Epithelial cell of esophagus (primary cell): ENCODE measurements around the gene PI4KA.

Experiments
- DNase-seq: peaks from one replicate; pipeline ENCODE4 v3.0.0; 2010; ENCODE audit warnings: low read depth
- H3K4me3 ChIP-seq: 2 replicates; pipeline ENCODE4 v1.5.1; 2011; ENCODE audit warnings: mild to moderate bottlenecking, low read length, control low read depth
- TF ChIP-seq, protein P1 (sequence below): IDR thresholded peaks from 2 replicates; pipeline ENCODE4 v1.5.1; 2011; ENCODE audit warnings: low read depth, mild to moderate bottlenecking, low read length, control low read depth, inconsistent platforms; ENCODE audit not compliant: insufficient read depth; ENCODE audit errors: missing control alignments

Gene PI4KA

DNA sequence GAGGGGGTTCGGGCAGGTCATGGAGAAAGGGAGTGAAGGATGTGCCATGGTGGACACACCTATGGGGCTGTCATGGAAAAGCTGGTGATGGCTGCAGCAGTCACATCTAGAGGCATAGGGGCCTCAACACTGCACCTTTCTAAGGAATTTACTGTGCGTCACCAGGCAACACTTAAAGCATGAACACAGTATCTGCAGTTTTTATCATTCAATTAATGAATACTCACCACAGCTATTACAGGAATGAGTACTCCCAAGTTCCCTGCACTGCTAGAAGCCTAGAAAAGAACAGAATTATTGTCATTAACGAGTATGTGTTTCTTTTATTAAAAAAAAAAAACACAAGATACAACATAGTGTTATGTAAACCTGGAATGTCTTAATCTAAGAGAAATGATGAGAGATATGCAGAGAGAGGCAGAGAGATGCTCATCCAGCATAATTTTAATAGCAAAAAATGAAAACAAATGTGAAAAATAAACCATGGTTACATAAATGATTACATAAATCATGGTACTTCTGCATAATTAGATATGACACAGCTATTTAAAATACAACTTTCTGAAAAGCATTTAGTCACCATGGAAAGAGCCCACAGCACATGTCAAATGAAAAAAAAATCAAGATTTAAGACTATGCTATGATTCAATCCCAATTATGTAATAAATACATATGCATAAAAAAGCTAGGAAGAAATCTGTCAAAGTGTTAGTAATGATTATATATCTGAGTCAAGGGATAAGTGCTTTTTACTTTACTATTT is 65.5 kb downstream of the PI4KA start:
- DNase-seq, result no peak
- no peak overlapping the region for H3K4me3 ChIP-seq
- TF ChIP-seq, protein P1, sequence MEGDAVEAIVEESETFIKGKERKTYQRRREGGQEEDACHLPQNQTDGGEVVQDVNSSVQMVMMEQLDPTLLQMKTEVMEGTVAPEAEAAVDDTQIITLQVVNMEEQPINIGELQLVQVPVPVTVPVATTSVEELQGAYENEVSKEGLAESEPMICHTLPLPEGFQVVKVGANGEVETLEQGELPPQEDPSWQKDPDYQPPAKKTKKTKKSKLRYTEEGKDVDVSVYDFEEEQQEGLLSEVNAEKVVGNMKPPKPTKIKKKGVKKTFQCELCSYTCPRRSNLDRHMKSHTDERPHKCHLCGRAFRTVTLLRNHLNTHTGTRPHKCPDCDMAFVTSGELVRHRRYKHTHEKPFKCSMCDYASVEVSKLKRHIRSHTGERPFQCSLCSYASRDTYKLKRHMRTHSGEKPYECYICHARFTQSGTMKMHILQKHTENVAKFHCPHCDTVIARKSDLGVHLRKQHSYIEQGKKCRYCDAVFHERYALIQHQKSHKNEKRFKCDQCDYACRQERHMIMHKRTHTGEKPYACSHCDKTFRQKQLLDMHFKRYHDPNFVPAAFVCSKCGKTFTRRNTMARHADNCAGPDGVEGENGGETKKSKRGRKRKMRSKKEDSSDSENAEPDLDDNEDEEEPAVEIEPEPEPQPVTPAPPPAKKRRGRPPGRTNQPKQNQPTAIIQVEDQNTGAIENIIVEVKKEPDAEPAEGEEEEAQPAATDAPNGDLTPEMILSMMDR, result no peak

DNA sequence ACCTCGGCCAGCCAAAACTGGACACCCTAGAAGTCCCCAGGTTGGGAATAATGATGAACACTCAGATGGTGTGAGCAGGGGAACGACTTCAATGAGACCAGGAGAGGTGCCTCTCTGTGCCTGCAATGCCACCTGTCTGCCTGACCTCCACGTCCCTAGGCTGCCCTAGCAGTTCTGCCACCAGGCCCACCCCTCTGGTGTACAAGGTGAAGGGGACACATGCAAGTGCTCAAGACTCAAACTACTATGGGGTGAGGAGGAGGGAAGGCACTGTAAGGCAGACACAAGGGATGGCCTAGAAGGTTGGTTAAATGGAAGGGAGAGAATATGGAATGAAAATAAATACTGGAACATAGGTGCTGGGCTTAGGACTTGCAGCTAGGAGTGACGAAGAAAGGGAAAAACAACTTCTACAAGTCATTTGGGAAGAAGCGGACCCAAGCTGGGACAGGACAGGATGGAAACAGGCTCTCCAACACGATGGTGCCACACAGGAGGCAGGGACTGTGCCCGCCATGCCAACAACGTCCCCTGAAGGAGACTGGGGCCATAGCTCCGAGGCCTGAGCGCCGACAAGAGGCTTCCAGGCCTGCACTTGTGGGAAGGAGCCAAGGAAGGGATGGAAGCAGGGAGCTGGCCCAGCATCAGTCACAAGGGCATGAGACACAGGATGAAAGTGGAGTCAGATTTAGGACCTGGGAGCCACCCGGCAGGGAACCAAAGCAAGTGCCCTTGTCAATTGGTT is 66.2 kb downstream of the PI4KA start:
- TF ChIP-seq, protein P1, result no peak
- no peak overlapping the region for H3K4me3 ChIP-seq
- no peak for DNase-seq

DNA sequence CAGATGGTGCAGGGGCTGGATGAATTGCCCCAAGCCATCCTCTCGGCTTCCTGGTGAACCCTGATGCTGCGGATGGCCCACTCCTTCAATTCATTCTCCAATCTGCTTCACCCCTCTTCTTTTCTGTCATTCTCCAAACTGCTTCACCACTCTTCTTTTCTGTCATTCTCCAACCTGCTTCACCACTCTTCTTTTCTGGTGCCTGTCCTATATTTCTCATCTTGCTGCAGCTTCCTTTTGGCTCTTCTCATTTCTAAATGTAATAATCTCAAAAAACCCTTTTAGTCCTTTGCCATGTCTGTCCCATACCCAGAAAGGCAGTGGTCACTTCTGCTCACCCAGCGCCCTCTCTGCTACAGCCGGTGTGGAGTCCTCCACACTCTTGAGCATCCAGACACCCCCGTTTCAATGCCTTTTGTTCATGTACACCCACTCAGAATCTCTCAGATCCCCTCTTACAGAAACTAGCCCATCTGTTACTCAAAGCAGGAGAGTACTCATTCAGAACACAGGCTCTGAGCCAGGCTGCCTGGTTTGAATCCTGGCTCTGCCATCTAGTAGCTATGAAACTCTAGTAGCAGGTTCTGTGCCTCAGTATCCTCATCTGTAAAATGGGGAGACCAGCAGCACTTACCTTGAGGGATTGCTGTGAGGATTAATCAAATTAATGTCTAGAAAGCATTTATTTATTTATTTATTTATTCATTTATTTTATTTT is 69.8 kb downstream of the PI4KA start:
- H3K4me3 ChIP-seq, result no peak overlapping the region
- TF ChIP-seq, protein P1, result no peak

DNA sequence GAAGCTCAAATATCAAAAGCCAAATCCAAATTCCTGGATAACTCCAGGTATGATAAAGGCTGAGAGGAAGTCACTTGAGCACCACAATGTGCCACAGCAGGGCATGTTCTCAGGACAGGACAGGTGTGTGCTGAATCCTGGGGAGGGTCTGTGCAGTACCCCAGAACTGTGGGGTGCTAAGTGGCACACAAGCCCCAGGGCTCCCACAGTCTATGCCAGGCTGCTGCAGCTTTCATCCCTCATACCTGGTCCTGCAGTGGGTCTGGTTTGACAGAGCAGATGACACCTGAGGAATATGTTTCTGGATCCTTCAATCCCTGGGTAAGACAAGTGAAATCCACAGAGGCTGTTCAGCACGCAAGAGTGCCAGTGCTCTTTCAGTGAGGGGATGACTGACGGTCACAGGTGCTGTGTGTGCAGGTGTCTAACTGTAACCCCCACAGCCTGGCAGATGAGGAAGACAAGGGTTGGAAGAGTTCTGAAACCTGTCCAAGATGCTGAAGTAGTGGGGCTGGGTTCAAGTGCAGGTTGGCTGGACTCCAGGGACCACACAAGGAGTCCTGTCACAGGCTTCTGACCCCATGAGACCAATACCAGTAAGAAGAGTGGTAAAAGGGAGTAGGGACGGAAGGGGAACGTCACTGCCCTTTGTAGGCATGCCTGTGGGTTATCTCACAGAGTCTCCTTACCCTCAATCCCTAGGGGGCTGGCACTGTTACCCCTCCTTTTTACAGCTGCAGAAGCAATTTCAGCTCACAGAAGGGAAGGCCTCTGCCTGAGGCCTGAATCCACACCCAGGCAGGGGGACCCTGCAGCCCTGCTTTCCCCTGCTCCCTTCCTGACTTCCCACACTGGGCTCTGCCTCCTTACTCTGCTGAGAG is 70.6 kb downstream of the PI4KA start:
- TF ChIP-seq, protein P1, result no peak
- DNase-seq, result no peak
- H3K4me3 ChIP-seq, result no peak overlapping the region

More for the DNA sequence above, 69.8 kb downstream of the PI4KA start:
- DNase-seq, result no peak

DNA sequence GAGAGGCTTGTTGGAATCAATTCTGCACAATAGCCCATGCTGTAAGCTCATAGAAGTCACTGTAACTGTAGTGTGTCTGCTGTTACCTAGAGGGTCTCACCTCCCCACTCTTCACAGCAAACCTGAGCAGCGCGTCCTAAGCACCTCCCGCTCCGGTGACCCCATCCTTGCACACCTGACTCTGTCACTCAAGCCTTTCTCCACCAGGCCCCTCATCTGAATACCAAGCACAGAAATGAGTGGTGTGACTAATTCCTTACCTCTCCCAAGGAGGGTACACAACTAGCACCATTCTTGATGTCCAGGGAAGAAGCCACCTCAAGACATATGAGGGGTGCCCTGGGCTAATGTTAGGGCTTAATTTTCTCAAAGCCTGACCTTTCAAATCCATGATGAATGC is 71.4 kb downstream of the PI4KA start:
- DNase-seq, result no peak
- no peak overlapping the region for H3K4me3 ChIP-seq
- TF ChIP-seq, protein P1, result no peak

DNA sequence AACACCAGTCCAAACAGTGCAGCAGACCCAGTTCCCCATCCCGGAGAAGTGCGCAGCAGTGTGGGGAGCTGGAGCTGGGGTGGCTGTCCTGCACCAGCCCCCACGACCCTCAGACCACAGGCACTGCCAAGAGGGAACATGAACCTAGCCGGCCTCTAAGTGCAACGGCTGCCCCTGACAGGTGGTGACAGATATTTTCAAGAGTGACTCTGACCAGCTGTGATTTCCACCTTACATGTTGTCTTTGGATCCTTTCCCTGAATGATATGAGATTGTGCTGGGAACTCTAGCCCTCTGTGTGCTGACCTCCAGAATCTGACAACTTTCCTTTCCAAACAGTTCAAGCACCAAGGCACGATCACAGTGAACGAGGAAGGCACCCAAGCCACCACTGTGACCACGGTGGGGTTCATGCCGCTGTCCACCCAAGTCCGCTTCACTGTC is 72.1 kb downstream of the PI4KA start:
- H3K4me3 ChIP-seq, result no peak overlapping the region
- no peak for DNase-seq
- TF ChIP-seq, protein P1, result no peak
